Medulla oblongata (tissue), 1 donor: ENCODE measurements around the gene MAPK8.
"Not testable (repeated sequence)": the region's sequence is repeated elsewhere in the genome, so short reads cannot be mapped to it uniquely, and the experiment has no call there.

Experiments
- DNase-seq: peaks from one replicate; pipeline ENCODE4 v3.0.0-alpha.2; 2015; ENCODE audit errors: extremely low spot score

MAPK8 gene

DNA sequence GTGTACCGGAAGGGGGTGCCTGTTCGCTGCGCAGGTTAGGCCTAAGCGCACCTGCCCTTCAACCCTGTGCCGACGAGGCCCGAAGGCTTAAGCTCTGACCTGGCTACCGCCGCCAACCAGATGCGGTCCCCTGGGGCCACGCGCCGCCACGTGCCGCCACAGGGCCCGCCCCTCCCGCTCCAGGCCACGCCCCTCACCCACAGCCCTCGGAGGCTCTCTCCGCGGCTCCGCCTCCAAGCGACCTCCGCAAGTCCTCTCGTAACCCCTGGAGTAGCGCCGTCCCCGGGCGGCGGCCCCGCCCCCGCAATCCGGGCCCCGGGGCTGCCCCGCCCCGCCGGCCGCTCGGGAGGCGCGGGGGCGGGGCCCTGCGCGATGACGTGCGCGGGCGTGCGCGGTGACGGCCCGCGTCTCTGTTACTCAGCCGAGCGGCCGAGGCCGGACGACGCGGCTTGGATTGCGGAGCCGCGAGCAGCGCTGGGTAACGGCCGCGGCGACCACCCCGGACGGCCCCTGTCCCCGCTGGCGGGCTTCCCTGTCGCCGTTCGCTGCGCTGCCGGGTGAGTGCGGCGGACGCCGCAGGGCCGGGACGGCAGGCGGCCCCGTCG lies at the start of gene MAPK8:
Gene MAPK8 (plus strand): TSS at position 413 of the 605 bp plus-strand sequence. CDS start 94,984 bp downstream, outside the sequence.
- DNase-seq, result peak; percentile 91

DNA sequence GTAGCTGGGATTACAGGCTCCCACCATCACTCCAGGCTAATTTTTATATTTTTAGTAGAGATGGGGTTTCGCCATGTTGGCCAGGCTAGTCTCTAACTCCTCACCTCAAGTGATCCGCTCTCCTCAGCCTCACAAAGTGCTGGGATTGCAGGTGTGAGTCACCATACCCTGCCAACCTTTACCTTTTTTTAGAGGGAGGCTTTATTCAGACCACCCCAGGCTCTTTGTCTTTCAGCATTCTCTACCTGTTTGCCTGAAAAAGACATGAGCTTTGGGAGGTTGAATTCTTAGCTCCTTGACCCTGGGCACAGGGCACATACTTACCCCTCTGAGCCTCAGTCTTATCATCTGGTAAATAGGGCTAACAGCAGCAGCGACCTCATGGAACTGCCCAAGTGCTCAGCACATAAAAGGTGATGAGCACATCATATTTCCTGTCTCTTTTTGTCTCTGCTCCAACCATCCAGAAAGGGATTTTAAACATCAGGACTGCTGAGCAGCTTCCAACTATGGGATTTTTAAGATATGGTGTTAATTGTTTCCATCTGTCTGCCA lies 49.0 kb upstream of the MAPK8 start:
- no peak for DNase-seq

DNA sequence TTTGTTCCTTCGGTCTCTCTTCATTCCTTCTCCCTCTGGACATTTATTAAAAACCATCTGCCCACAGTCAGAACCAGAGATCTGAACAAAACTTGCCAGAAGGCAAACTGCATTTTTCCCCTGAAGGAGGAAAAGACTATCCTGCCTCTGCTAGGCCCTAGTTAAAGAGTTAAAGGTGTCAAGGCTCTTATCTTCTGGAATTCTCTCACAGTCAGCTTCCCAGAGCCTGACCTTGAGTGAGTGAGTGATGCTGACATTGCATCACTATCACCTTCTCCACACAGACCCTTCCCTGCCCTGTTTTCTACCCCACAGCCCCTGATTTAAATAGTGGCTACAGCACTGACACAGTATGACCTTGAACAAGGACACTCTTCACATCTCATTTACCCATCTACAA lies 48.4 kb upstream of the MAPK8 start:
- DNase-seq, result no peak

DNA sequence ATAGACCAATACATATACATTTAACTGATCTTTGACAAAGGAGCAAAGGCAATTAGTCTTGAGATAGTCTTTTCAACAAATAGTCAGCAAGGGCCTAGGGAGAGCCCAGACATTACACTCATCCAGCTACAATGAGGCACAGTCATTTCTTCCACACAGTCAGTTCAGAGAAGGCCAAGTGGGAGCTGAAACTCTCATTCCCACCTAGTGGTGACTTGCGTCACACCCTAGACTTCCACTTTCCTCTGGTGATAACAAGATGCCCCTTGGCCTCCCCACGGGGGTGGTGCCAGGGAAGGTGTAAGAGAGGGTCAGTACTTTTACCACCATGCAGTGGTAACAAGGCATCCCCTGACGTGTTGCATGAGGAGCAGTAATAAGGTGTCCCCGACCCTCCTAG lies 39.9 kb upstream of the MAPK8 start:
- no peak for DNase-seq

DNA sequence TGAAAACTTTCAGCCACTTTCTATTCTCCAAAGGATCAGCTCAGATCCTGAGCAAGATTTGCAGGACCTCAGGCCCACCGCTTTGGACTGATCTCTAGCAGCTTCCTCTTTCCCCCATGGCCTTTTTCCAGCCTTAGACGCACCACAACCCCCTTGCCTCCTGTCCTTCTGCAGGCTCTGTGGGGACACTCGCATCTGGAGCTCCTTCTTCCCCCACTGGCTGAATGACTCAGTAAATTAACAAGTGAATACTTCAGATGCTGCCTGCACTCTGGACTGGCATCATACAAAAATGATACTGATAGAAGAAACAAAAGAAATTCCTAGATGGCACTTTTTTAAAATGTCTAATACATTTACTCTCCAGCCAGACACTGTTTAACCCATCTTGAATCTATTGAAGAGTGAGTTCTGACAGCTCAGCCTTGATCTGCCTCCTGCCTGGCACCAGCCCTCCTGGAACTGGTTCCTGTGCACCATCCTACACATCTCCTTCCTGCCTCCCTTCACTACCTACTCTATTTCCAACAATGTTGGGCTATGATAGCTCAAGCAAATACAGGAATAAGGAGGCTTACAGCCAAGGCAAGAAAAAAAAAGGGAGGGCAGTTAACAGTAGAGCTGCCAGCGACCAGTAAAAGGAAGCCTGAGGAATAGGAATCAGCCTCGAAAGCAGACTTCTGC lies 35.3 kb upstream of the MAPK8 start:
- DNase-seq, result no peak

DNA sequence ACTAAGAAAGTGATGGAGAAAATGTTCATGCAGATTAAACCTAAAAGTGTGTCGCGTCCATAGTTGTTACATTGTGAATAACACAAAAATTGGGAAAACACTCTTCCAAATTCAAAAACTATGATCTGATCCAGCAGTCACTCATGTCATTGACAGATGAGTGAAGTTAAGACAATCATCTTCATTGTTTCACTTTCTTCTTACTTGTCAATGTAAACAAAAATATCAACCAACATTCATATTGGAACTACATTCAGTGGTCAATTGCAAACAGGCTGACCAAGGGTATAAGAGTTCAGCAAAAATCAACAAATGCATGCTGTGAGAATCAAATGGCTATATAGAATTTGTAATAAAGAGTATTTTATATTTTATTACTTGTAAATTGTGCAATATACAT lies 33.8 kb upstream of the MAPK8 start:
- no peak for DNase-seq

DNA sequence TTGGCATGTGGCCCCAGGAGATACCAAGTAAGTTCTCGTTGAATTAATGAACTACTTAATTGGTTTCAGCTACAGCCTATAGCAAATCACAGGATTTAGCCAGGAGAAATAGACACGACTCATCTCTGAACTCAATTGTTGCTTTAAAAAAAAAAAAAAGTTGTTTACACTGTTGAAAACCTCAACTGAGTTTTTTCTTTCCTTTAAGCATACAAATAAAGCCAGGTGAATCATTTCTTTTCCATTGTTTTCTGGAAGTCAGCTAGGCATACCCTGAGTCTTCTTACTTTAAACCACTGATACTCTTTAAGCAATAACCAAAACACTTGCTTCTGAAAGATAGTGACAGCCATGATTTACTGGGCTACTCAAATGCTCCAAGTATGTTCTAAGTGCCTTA lies 32.7 kb upstream of the MAPK8 start:
- DNase-seq, result no peak

DNA sequence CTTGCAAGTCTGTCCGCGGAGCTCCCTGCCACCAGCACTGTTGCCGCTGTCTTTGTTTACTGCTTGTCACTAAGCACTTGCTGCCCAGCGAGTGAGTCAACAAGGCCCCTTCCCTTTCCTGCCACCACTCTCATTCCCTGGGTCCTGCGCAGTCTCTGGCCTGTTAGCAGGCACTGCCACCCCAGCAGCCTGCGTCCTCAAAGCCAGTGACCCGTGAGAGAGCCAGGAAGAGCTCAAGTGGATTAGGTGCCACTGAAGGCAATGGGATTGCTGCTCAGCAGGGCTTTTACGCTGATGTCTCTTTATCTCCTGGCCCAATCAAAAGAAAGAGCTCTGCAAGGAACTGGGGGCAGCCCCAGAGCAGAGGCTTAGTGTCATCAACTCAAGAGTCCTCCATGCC lies 31.8 kb upstream of the MAPK8 start, which contains the start of gene FRMPD2:
Gene FRMPD2 (minus strand): TSS at position 61 of the 400 bp plus-strand sequence. CDS start 129 bp downstream, outside the sequence.
- DNase-seq, result peak; percentile 47

DNA sequence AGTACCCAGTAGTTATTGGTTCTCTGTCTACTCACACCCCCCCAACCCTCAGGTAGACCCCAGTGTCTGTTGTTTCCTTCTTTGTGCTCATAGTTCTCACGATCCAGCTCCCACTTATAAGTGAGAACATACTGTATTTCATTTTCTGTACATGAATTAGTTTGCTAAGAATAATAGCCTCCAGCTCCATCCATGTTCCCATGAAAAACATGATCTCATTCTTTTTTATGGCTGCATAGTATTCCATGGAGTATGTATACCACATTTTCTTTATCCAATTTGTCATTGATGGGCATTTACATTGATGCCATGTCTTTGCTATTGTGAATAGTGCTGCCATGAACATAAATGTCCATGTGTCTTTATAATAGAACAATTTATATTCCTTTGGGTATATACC lies 29.4 kb upstream of the MAPK8 start:
- no peak for DNase-seq

DNA sequence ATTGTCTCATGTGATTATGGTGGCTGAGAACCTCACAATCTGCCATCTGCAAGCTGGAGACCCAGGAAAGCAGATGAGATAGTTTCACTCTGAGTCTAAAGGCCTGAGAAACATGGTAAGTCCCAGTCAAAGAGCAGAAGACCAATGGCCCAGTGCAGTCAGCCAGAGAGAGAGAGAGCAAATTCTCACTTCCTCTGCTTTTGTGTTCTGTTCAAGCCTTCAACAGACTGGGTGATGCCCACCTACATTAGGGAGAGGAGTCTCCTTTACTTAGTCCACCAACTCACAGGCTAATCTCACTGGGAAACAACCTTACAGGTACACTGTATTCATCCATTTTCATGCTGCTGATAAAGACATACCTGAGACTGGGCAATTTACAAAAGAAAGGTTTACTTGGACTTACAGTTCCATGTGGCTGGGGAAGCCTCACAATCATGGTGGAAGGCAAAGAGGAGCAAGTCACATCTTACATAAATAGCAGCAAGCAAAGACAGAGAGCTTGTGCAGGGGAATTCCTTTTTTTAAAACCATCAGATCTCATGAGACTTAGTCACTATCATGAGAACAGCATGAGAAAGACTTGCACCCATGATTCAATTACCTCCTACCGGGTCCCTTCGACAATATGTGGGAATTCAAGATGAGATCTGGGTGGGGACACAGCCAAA lies 27.3 kb upstream of the MAPK8 start:
- DNase-seq, result no peak

DNA sequence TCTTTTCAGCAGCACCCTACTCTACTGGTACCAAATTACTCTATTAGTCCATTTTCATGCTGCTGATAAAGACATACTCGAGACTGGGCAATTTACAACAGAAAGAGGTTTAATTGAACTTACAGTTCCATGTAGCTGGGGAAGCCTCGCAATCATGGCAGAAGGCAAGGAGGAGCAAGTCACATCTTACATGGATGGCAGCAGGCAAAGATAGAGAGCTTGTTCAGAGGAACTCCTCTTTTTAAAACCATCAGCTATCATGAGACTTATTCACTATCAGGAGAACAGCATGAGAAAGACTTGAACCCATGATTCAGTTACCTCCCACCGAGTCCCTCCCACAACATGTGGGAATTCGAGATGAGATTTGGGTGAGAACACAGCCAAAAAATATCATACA lies 24.8 kb upstream of the MAPK8 start:
- DNase-seq, result not testable (repeated sequence)

DNA sequence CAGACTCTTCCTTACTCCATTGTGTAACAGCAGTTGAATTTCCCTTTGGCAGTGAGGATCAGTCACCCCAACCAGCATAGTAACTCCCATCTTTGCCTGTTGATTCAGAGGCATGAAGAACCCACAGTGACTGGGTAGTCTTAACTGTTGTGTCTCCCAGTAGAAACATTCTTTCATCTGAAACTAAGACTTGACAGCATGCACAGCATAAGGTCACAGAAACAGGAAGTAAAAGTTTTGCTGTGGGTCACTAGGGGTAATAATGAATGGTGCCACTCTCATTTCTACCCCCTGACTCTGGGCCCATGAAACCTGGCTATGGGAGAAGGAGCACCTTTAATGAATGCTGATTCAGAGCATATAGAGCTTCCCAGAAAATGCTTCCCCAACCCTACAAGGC lies 23.6 kb upstream of the MAPK8 start:
- no peak for DNase-seq

DNA sequence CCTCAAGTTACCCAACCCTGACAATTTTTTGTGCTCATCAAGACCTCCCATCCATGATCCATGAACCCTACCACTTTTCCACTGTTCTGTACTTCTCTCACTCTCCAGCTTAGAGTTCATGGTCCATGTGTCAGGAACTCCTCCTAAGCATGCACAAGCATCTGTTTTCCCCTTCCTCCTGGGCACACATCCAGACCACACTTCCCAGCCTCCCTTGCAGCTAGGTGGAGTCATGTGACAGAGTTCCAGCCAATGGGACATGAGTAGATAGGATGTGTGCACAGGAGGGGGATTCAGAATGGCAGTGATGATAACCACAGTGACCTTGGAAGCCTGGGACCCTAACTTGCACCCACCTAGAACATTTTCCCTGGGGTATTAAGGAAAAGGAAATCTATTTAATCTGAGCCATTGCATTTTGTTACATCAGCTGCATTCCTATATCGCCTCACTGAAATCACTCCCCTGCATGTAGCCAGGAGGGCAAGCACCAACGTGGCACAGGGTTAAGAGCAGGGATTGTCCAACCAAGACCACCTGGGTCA lies 22.4 kb upstream of the MAPK8 start:
- DNase-seq, result no peak

DNA sequence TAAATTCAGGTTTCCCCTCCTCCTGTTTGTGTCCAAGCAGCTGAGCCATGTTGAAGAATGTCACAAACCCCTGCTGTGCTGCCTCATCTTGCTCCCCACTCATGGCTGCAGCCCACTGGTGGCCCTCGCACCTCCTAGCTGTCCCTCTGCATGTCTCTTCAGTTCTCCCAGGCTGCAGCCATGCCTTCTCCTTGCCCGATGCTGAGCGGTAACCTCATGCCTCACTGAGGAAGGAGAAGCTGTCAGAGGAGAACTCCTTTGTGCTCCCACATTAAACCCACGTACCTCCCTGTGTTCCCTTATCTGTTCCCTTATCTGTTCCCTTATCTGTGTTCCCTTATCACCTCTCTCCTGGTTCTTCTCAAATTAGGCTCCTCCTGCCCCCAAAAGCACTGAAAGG lies 21.7 kb upstream of the MAPK8 start:
- DNase-seq, result no peak

DNA sequence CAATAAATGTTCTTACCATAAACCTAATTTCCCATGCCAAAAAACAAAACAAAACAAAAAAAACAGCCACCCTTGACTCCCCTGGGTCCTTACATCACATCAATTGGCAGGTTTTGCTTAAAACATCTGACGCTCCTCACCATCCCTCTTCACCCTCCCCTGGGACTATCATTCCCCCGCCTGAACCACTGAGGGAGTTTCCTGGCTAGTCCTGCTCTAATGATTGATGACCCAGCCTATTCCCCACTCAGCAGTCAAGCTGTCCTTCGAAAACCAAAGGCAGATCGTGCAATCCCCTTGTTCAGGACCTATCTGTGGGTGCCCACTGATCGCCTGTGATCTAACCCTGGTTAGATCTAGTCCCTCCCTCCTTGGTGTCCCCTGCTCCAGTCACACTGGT lies 20.8 kb upstream of the MAPK8 start:
- no peak for DNase-seq

DNA sequence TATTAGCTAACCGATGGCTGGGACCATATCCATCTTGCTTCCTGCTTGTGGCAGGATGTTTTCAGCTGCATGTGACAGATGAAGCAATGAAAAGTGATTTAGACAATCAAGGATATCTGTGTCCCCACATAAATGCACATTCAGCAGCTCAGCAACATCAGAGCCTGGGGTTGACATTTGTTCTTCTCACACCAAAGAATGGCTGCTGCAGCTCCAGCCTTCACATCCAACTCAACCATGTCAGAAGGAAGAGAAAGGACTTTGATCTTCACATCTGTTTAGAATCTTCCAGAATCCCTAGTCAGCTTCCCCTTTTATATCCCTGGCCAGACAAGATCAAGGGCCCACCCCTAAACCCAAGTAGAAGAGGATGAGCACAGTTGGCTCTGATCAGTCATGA lies 20.1 kb upstream of the MAPK8 start:
- DNase-seq, result no peak

DNA sequence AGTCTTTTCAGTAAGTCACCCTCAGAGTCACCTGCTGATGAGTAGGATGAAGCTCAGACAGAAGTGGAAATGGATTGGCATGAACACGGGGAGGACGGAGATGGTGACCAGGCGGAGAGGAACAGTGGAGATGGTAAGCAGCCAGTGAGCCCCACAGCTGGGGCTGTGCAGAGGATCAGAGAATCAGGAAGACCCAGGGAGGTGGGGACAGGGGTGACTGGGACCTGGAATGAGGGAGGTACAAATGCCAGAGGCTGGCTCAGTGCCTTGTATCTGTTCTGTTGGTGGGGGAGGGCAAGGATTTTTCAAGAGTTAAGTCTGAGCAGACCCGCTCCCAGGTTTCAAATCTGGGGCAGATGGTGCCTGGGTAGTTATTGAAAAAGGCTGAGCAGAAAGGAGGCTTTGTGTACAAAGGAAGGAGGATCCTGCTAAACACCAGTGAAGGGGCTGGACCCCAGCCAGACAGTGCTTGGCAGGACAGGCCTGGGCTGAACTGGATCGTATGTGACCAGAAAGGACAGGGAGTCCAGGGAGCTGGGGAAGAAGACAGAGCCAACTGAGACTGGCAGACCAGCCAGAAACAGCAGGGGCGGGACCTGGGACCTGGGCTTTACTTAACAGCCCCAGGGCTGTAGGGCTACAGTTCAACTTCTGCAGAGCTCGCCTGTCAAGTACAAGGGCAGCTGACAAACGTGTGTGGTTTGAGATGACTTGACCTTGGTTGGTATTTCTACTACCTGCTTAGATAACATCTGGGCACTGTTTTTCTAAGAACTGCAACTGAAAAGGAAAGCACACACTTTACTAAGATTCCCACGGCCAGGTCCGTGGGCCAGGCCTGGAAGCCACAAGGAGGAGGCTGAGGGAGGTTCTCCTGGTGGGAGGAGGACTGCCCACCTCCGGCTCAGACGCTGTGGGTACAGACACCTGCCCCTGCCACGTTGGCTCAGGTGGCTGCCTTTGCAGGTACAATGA lies 18.8 kb upstream of the MAPK8 start:
- peak; percentile 90 for DNase-seq

DNA sequence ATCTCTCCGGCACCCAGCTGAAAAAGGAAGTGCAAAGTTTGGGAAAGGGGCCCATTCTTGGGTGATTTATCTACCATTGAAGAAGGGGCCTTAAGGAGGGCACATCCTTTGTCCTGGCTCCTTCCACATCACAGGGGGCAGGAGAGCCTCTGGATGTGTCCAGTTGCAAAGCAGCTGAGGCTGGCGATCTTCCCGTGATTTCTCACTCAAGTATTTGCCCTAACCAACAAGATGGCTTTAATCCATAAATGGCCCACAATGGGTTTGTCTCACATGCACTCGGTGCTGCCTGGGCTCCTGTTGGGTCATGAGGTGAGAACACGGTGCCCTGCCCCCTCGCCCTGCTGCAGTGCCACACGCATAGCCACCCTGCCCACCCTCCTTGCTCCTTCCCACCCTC lies 17.8 kb upstream of the MAPK8 start:
- no peak for DNase-seq

DNA sequence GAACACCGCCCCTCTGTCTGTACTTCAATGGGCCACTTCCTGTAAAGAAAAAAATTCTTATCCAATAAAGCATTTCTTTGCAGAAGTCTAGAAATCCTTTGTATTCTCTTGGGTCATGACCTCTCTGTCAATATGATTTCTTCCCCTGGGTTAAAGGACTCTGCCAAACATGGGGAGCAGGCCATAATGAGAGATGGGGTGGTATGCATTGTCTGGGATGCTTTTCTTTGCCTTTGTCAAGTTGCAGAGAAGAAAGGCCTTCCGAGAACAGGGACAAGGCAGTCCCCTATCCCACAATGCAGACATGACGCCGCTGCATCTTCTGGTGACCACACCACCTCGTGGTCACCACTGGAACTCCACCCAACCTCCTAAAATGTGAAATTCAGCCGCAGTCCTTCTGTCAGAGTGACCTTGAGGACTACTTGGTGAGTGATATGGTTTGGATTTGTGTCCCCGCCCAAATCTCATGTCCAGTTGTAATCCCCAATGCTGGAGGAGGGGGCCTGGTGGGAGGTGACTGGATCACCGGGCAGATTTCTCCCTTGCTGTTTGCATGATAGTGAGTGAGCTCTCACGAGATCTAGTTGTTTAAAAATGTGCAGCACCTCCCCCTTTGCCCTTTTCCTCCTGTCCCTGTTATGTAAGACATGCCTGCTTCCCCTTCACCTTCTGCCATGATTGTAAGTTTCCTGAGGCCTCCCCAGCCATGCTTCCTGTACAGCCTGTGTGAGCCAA lies 16.8 kb upstream of the MAPK8 start:
- DNase-seq, result peak; percentile 86

DNA sequence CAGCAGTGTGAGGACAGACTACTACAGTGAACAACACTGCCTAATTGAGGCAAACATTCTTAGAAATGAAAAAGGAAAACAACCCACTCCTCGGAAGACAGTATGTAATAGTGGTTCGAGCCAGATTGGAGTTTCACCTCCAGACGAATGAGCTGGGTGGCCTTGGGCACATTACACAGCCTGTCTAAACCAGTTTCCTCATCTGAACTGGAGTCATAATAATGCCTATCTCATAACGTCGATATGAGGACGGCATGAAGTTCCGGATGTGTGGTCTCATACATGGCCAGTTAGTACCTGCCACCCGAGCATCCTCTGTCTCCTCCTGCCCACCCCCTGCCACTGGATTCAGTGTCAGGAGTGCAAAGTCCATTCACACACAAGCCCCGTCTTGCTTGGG lies 16.2 kb upstream of the MAPK8 start:
- no peak for DNase-seq

DNA sequence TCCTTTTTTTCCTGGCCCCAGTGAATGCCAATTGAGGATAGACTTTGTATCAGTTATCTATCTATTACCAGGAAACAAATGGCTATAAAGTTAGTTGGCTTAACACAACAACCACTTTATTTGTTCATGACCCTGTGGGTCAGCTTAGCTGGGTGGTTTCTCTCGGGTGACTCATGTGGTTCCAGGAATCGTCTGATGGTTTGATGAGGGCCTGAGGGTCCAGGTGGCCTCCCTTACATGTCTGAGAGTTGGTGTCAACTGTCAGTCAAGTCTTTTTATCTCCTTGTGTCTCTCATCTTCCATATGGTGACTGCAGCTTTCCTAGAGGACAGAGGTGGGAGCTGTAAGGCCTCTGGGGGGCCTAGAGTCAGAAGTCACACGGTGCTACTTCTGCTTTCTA lies 15.3 kb upstream of the MAPK8 start:
- DNase-seq, result no peak
